ENCODE results near the gene AMBRA1. TPM values are rescaled to one million over a fixed set of nuclear protein-coding genes. Genes with fewer than 3 reads are reported as not detected.

The AMBRA1 gene
- polyA plus RNA-seq, 1 donor from 2014 or later, result 34.5 TPM

GRCh38 chr11:46603704-46604308, 10.0 kb upstream of the AMBRA1 start:
- no peak overlapping the region for H3K9ac ChIP-seq (ENCODE audit: low read length)
- no peaks in the 10 kb centered on the region for H4K20me1 ChIP-seq (ENCODE audit: insufficient read depth)
- H3K4me2 ChIP-seq (ENCODE audit: low read length), result no peak overlapping the region
- H3F3A ChIP-seq (ENCODE audit: insufficient read depth, low read length, poor library complexity, severe bottlenecking), result no peaks in the 10 kb centered on the region
- no peaks in the 10 kb centered on the region for H3K9me2 ChIP-seq (ENCODE audit: insufficient read depth, low read length)
- no peak for TF ChIP-seq TAF1 (IDR thresholded peaks at IDR 0.05; ENCODE audit: low read depth)
- TF ChIP-seq, protein P1, sequence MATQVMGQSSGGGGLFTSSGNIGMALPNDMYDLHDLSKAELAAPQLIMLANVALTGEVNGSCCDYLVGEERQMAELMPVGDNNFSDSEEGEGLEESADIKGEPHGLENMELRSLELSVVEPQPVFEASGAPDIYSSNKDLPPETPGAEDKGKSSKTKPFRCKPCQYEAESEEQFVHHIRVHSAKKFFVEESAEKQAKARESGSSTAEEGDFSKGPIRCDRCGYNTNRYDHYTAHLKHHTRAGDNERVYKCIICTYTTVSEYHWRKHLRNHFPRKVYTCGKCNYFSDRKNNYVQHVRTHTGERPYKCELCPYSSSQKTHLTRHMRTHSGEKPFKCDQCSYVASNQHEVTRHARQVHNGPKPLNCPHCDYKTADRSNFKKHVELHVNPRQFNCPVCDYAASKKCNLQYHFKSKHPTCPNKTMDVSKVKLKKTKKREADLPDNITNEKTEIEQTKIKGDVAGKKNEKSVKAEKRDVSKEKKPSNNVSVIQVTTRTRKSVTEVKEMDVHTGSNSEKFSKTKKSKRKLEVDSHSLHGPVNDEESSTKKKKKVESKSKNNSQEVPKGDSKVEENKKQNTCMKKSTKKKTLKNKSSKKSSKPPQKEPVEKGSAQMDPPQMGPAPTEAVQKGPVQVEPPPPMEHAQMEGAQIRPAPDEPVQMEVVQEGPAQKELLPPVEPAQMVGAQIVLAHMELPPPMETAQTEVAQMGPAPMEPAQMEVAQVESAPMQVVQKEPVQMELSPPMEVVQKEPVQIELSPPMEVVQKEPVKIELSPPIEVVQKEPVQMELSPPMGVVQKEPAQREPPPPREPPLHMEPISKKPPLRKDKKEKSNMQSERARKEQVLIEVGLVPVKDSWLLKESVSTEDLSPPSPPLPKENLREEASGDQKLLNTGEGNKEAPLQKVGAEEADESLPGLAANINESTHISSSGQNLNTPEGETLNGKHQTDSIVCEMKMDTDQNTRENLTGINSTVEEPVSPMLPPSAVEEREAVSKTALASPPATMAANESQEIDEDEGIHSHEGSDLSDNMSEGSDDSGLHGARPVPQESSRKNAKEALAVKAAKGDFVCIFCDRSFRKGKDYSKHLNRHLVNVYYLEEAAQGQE (IDR thresholded peaks at IDR 0.05; ENCODE audit: borderline replicate concordance), result no peak
- no peaks in the 10 kb centered on the region for H3K27me3 ChIP-seq (ENCODE audit: insufficient read depth, low read depth, low read length)
- no peak overlapping the region for H3K27ac ChIP-seq (ENCODE audit: low read length)
- no peak overlapping the region for H3K4me3 ChIP-seq (ENCODE audit: low read length)
- H3K36me3 ChIP-seq (ENCODE audit: insufficient read depth, low read length), result no peaks in the 10 kb centered on the region
- no peaks in the 10 kb centered on the region for H3K79me2 ChIP-seq (replicated peaks; ENCODE audit: insufficient read depth, low read length)
- no peak overlapping the region for H2AFZ ChIP-seq (ENCODE audit: low read depth, low read length)
- H3K9me3 ChIP-seq (ENCODE audit: low read length), result no peaks in the 10 kb centered on the region

DNA sequence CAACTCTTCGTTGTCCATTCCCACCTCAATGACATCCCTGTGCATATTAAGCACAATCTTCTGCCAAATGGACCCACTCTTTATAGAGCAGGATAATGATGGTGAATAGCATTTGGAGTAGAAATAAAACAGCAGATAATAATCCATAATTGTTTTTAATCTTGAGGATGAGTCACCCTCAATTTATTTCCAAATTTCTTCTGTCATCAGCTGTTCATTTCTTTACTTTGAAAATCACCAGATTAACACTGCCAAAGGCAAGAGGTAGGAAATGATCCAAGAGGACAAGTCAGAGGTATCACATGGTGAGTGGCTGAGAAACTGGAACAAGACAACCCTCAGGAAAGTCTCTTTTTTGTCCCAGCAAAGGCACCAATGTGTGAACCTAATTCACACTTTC, 7.3 kb upstream of the AMBRA1 start:
- no peaks in the 10 kb centered on the region for H3K9me2 ChIP-seq (ENCODE audit: insufficient read depth, low read length)
- H3K9ac ChIP-seq (ENCODE audit: low read length), result no peak overlapping the region
- H3K36me3 ChIP-seq (ENCODE audit: insufficient read depth, low read length), result no peaks in the 10 kb centered on the region
- H3F3A ChIP-seq (ENCODE audit: insufficient read depth, low read length, poor library complexity, severe bottlenecking), result no peaks in the 10 kb centered on the region
- H3K4me3 ChIP-seq (ENCODE audit: low read length), result no peak overlapping the region
- TF ChIP-seq, protein P1 (IDR thresholded peaks at IDR 0.05; ENCODE audit: borderline replicate concordance), result no peak
- TF ChIP-seq RAD21 (conservative IDR thresholded peaks at IDR 0.05) (no peak), MXI1 (conservative IDR thresholded peaks at IDR 0.05; ENCODE audit: poor library complexity, severe bottlenecking) (no peak), CTCF (IDR thresholded peaks at IDR 0.05; ENCODE audit: poor library complexity, severe bottlenecking) (no peak), SMC3 (conservative IDR thresholded peaks at IDR 0.05; ENCODE audit: poor library complexity) (no peak), EZH2 (IDR thresholded peaks at IDR 0.05; ENCODE audit: borderline replicate concordance, insufficient read depth, low read length, poor library complexity, severe bottlenecking) (no peak), POLR2AphosphoS5 (IDR thresholded peaks at IDR 0.05) (no peak), TAF1 (IDR thresholded peaks at IDR 0.05; ENCODE audit: low read depth) (no peak), EP300 (conservative IDR thresholded peaks at IDR 0.05; ENCODE audit: poor library complexity, severe bottlenecking) (no peak)
- no peaks in the 10 kb centered on the region for H4K20me1 ChIP-seq (ENCODE audit: insufficient read depth)
- H3K27ac ChIP-seq (ENCODE audit: low read length), result no peak overlapping the region
- no peaks in the 10 kb centered on the region for H3K27me3 ChIP-seq (ENCODE audit: insufficient read depth, low read depth, low read length)
- H3K9me3 ChIP-seq (ENCODE audit: low read length), result no peaks in the 10 kb centered on the region
- H3K79me2 ChIP-seq (replicated peaks; ENCODE audit: insufficient read depth, low read length), result no peaks in the 10 kb centered on the region
- no peak overlapping the region for H3K4me2 ChIP-seq (ENCODE audit: low read length)
- no peak overlapping the region for H2AFZ ChIP-seq (ENCODE audit: low read depth, low read length)

Data from neural cell (in vitro differentiated cells).